HFFc6 (cell line): Measurements from ENCODE around the gene VWC2L. TPM values are rescaled to one million over a fixed set of nuclear protein-coding genes. Genes with fewer than 3 reads are reported as not detected.

Experiments used
- DNase-seq: peaks from one replicate; pipeline ENCODE4 v3.0.0-alpha.2; 2018
- H3K27ac Mint-ChIP-seq: 2 replicates; pipeline ENCODE4 v1.8.0; 2020; ENCODE audit warnings: mild to moderate bottlenecking, mixed read lengths
- H3K27me3 Mint-ChIP-seq: 2 replicates; pipeline ENCODE4 v1.8.0; 2021; ENCODE audit warnings: mild to moderate bottlenecking, moderate library complexity, mixed read lengths; ENCODE audit not compliant: insufficient read depth
- H3K36me3 Mint-ChIP-seq: 2 replicates; pipeline ENCODE4 v1.8.0; 2021; ENCODE audit warnings: low read depth, mixed read lengths
- H3K4me1 Mint-ChIP-seq: 2 replicates; pipeline ENCODE4 v1.8.0; 2020; ENCODE audit warnings: low read depth, mixed read lengths
- H3K4me3 Mint-ChIP-seq: 2 replicates; pipeline ENCODE4 v1.8.0; 2020; ENCODE audit warnings: mild to moderate bottlenecking, moderate library complexity, mixed read lengths
- H3K9me3 Mint-ChIP-seq: 2 replicates; pipeline ENCODE4 v1.8.0; 2020; ENCODE audit warnings: mild to moderate bottlenecking, mixed read lengths
- total RNA-seq, 6 experiments: library from RNA; stranded (reverse); fragmentation: NEBNext Ultra II Directional; extraction: Animal tissue kit (Norgen Biotek cat#: 25700); gene quantifications; 2 replicates in 1 of 6; 3 replicates in 5 of 6; pipeline ENCODE4 v1.2.3, GENCODE V29; 2021
- TF ChIP-seq, protein P1 (sequence below): fragments of 200-600 bp; sonication (generic); IDR thresholded peaks from 2 replicates; pipeline ENCODE4 v1.5.0; 2021; ENCODE audit warnings: antibody characterized with exemption, mild to moderate bottlenecking

Gene VWC2L
- total RNA-seq, 6 experiments from 2014 or later, result not detected

DNA sequence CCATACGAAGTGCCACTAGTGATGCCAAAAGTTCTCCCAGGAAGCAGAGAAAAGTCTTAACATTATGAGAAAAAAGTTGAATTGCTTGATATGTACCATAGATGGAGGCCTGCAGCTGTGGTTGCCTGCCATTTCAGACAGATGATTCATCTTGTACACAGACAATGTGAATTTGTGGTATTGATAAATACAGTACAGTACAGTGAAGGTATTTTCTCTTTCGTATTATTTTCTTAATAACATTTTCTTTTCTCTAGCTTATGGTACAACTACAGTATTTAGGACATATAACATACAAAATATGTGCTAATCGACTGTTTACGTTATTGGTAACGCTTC lies 33.6 kb upstream of the VWC2L start:
- H3K4me3 Mint-ChIP-seq, result no peak overlapping the region
- no peak for DNase-seq

DNA sequence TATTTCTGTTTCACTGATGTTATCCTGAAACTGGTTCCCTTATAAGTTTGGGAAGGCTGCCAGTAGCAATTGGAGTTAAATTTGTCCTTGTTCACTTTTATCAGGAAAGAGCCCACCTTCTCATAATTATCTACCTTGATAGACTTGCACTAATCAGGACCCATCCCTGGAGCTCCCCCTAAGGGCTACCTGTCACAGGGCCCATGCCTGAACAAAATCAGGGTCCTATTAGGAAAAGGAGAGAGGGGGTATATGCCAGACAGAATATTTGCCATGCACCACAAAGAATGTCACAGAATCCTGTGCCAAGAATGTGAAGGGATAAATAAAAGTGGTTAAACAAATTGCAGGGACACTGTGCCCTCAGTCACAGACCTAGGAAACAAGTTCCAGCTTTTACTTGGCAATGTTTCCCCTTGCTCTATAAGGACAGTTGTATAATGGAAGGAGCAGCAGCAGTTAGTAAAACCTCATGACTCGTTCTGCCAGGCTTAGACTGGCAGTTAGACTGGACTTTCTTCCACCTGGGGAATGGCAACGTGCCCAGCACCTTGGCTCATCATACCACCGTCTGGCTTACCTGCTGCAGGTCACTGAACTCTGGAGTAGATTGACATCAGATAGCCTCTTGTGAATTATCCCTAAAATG lies 32.3 kb upstream of the VWC2L start:
- no peak overlapping the region for H3K4me3 Mint-ChIP-seq
- no peaks in the 10 kb centered on the region; the same call in 1 of the 2 replicates for H3K27me3 Mint-ChIP-seq
- TF ChIP-seq, protein P1, sequence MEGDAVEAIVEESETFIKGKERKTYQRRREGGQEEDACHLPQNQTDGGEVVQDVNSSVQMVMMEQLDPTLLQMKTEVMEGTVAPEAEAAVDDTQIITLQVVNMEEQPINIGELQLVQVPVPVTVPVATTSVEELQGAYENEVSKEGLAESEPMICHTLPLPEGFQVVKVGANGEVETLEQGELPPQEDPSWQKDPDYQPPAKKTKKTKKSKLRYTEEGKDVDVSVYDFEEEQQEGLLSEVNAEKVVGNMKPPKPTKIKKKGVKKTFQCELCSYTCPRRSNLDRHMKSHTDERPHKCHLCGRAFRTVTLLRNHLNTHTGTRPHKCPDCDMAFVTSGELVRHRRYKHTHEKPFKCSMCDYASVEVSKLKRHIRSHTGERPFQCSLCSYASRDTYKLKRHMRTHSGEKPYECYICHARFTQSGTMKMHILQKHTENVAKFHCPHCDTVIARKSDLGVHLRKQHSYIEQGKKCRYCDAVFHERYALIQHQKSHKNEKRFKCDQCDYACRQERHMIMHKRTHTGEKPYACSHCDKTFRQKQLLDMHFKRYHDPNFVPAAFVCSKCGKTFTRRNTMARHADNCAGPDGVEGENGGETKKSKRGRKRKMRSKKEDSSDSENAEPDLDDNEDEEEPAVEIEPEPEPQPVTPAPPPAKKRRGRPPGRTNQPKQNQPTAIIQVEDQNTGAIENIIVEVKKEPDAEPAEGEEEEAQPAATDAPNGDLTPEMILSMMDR, result no peak
- H3K4me1 Mint-ChIP-seq, result peaks cover 6% of the 10 kb centered on the region; the same call in 1 of the 2 replicates
- no peak for DNase-seq
- H3K36me3 Mint-ChIP-seq, result no peaks in the 10 kb centered on the region
- H3K27ac Mint-ChIP-seq, result no peak overlapping the region
- H3K9me3 Mint-ChIP-seq, result no peaks in the 10 kb centered on the region

More for the DNA sequence above, 33.6 kb upstream of the VWC2L start:
- H3K9me3 Mint-ChIP-seq, result no peaks in the 10 kb centered on the region
- no peaks in the 10 kb centered on the region; the same call in 1 of the 2 replicates for H3K27me3 Mint-ChIP-seq
- H3K27ac Mint-ChIP-seq, result no peak overlapping the region
- TF ChIP-seq, protein P1, result no peak
- H3K4me1 Mint-ChIP-seq, result peaks cover 6% of the 10 kb centered on the region; the same call in 1 of the 2 replicates
- H3K36me3 Mint-ChIP-seq, result no peaks in the 10 kb centered on the region

DNA sequence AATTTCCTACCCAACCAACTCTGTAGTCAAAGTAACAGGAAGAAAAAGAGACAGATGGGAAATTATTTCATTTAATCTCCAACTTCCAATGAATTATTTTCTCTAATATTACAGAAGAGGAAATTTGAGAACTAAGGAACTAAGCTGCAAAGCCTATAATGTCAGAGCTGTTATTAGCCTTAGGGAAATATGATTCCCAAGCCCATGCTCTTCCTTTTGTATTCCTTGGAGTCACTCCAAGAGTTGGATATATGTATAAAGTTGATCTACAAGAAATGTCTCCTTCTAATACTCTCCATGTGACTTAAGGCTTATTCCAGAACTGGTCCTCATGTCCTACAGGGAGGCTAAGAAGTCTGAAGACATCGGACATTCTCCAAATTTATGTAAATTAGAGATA lies 31.6 kb upstream of the VWC2L start:
- peaks cover 6% of the 10 kb centered on the region; the same call in 1 of the 2 replicates for H3K4me1 Mint-ChIP-seq
- DNase-seq, result no peak
- no peak overlapping the region for H3K27ac Mint-ChIP-seq
- TF ChIP-seq, protein P1, result no peak
- no peak overlapping the region for H3K4me3 Mint-ChIP-seq
- H3K9me3 Mint-ChIP-seq, result no peaks in the 10 kb centered on the region
- no peaks in the 10 kb centered on the region for H3K36me3 Mint-ChIP-seq
- no peaks in the 10 kb centered on the region; the same call in 1 of the 2 replicates for H3K27me3 Mint-ChIP-seq

DNA sequence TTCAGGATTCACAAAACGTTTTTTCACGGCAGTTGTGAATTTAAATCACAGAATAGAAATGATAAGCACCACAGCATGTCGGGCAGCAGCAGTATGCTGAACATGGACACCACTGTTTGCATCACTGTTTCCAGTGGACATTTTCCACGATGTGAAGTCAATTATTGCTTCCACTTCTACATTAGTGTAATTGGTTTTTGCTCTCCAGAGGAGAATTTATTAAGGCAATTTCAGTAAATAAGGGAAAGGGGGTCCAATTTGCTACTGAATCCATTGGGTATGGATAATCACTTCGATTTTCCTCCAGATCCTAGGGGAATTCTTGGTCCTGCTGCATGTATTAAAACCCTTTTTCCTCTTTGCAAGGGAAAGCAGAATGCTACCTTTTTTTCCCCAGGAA lies 30.2 kb upstream of the VWC2L start:
- no peaks in the 10 kb centered on the region for H3K9me3 Mint-ChIP-seq
- no peaks in the 10 kb centered on the region for H3K27me3 Mint-ChIP-seq
- H3K36me3 Mint-ChIP-seq, result no peaks in the 10 kb centered on the region
- TF ChIP-seq, protein P1, result no peak
- H3K4me3 Mint-ChIP-seq, result no peak overlapping the region
- no peak overlapping the region for H3K27ac Mint-ChIP-seq
- no peak for DNase-seq
- H3K4me1 Mint-ChIP-seq, result peaks cover 6% of the 10 kb centered on the region; the same call in 1 of the 2 replicates

DNA sequence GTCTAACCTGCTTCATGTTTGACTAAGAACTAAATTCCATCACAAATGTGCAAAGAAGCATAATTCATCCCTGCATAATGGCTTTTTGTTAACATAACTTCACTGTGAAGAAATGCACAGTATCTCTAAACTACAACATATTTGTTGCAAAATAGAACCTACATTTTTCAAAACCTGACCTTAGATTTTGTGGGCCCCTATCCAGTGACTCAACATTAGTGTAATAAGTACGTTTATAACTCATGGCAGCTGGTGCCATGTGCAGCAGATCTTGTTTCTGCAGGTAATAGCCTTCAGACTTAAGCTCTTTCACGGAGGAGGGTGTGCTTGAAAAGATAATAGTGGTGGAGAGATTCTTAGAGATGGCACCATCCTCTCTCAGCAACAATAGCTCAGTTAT lies 28.6 kb upstream of the VWC2L start:
- TF ChIP-seq, protein P1, result no peak
- no peak overlapping the region for H3K4me3 Mint-ChIP-seq
- DNase-seq, result no peak

More for the DNA sequence above, 28.6 kb upstream of the VWC2L start:
- H3K36me3 Mint-ChIP-seq, result no peaks in the 10 kb centered on the region
- H3K27ac Mint-ChIP-seq, result no peak overlapping the region
- H3K27me3 Mint-ChIP-seq, result peaks cover 3% of the 10 kb centered on the region; the same call in 1 of the 2 replicates
- peaks cover 5% of the 10 kb centered on the region; the same call in 1 of the 2 replicates for H3K9me3 Mint-ChIP-seq
- peaks cover 1% of the 10 kb centered on the region; the same call in 1 of the 2 replicates for H3K4me1 Mint-ChIP-seq
